A549 (cell line): ENCODE measurements around the gene GSTO2. TPM values are rescaled to one million over a fixed set of nuclear protein-coding genes. Genes with fewer than 3 reads are reported as not detected.

Experiments used
- ATAC-seq, 2 experiments: fragments of 200-7000 bp in 1 of 2; fragments of >200 bp in 1 of 2; cut with Nextera tagmentation in 1 of 2; cut with Tn5 transposase in 1 of 2; 3 replicates each; pipeline versions ENCODE4 v1.8.0 to v1.9.1; 2018 to 2020; ENCODE audit warnings: mild to moderate bottlenecking in 1 of 2, moderate library complexity in 1 of 2
- CTCF ChIA-PET: fragments of 300-600 bp; sonication (Branson Sonifier 250); formaldehyde crosslinking; extraction: SDS; loops from one replicate; lab custom pipeline; 2021; ENCODE audit warnings: antibody characterized with exemption, inconsistent platforms; lab: Yijun Ruan, JAX
- POLR2A ChIA-PET: fragments of 350-600 bp; formaldehyde crosslinking; extraction: SDS; loops from one replicate; lab custom pipeline; 2021; ENCODE audit warnings: antibody characterized with exemption, inconsistent platforms; lab: Yijun Ruan, JAX
- DNase-seq, 2 experiments: peaks; one replicate each; pipeline versions ENCODE4 v3.0.0 to v3.0.0-alpha.2; 2011 to 2016; ENCODE audit warnings: low read depth in 1 of 2, low spot score in 1 of 2
- FAIRE-seq: peaks from 2 replicates; lab custom pipeline; 2011; peaks lifted over from hg19 to GRCh38; lab: Jason Lieb, UNC
- H3K27ac ChIP-seq, 2 experiments: fragments of >200 bp; sonication (Bioruptor Twin); formaldehyde crosslinking; 3 replicates each; pipeline ENCODE4 v1.5.1; 2016 to 2017
- H3K4me1 ChIP-seq: fragments of >200 bp; sonication (Bioruptor Twin); formaldehyde crosslinking; 3 replicates; pipeline ENCODE4 v1.6.1; 2016
- H3K4me2 ChIP-seq: fragments of >200 bp; sonication (Bioruptor Twin); formaldehyde crosslinking; 3 replicates; pipeline ENCODE4 v1.6.1; 2016
- H3K4me3 ChIP-seq: fragments of >200 bp; sonication (Bioruptor Twin); formaldehyde crosslinking; 3 replicates; pipeline ENCODE4 v1.5.1; 2016
- H3K9me3 ChIP-seq: fragments of >200 bp; sonication (Bioruptor Twin); formaldehyde crosslinking; 3 replicates; pipeline ENCODE4 v1.6.1; 2016
- BHLHE40 ChIP-seq: IDR thresholded peaks from 2 replicates; pipeline ENCODE4 v1.6.1; 2012; ENCODE audit warnings: low read depth, low read length, inconsistent platforms
- CBX8 ChIP-seq: fragments of 200-600 bp; sonication (generic); IDR thresholded peaks from 2 replicates; pipeline ENCODE4 v1.6.1; 2016
- CEBPB ChIP-seq, 2 experiments: fragments of >200 bp in 1 of 2; sonication (Bioruptor Twin) in 1 of 2; formaldehyde crosslinking in 1 of 2; IDR thresholded peaks; 2 replicates each; pipeline ENCODE4 v1.6.1; 2012 to 2016
- CHD4 ChIP-seq: fragments of 200-600 bp; sonication (generic); IDR thresholded peaks from 2 replicates; pipeline ENCODE4 v1.6.1; 2016; ENCODE audit warnings: antibody characterized with exemption, mild to moderate bottlenecking, borderline replicate concordance
- CTCF ChIP-seq: fragments of >200 bp; sonication (Bioruptor Twin); formaldehyde crosslinking; IDR thresholded peaks from 3 replicates; pipeline ENCODE4 v1.5.1; 2016
- E2F6 ChIP-seq: IDR thresholded peaks from 2 replicates; pipeline ENCODE4 v1.6.1; 2012; ENCODE audit warnings: low read depth, borderline replicate concordance
- EHMT2 ChIP-seq: fragments of 200-600 bp; sonication (generic); IDR thresholded peaks from 2 replicates; pipeline ENCODE4 v1.6.1; 2016; ENCODE audit warnings: antibody characterized with exemption, low read depth, mild to moderate bottlenecking, moderate library complexity
- FOXS1 ChIP-seq: fragments of 250-450 bp; sonication (Bioruptor Pico); IDR thresholded peaks from 2 replicates; pipeline ENCODE4 v1.5.0; 2020; ENCODE audit warnings: mild to moderate bottlenecking, moderate library complexity
- HMGXB4 ChIP-seq: fragments of 250-450 bp; sonication (Bioruptor Pico); IDR thresholded peaks from 2 replicates; pipeline ENCODE4 v1.5.0; 2021; ENCODE audit warnings: mild to moderate bottlenecking, moderate library complexity, borderline replicate concordance
- HOXB5 ChIP-seq: fragments of 250-450 bp; sonication (Bioruptor Pico); IDR thresholded peaks from 2 replicates; pipeline ENCODE4 v1.5.0; 2020; ENCODE audit warnings: mild to moderate bottlenecking, moderate library complexity
- JUN ChIP-seq, 2 experiments: fragments of >200 bp; sonication (Bioruptor Twin); formaldehyde crosslinking; IDR thresholded peaks; 2 replicates in 1 of 2; 3 replicates in 1 of 2; pipeline ENCODE4 v1.6.1; 2016 to 2017
- MAFK ChIP-seq: fragments of 450-650 bp; IDR thresholded peaks from 2 replicates; pipeline ENCODE4 v1.6.1; 2014; ENCODE audit not compliant: partially characterized antibody
- NPAS2 ChIP-seq: fragments of 250-450 bp; sonication (Bioruptor Pico); IDR thresholded peaks from 2 replicates; pipeline ENCODE4 v1.8.0; 2022; ENCODE audit warnings: mild to moderate bottlenecking, moderate library complexity, borderline replicate concordance
- PBX3 ChIP-seq: IDR thresholded peaks from 2 replicates; pipeline ENCODE4 v1.6.1; 2012
- POLR2A ChIP-seq: IDR thresholded peaks from 2 replicates; pipeline ENCODE4 v1.6.1; 2012; ENCODE audit warnings: mild to moderate bottlenecking, low read length
- RCOR1 ChIP-seq: fragments of 150-350 bp; IDR thresholded peaks from 2 replicates; pipeline ENCODE4 v1.6.1; 2014; ENCODE audit warnings: antibody characterized with exemption, low read length, low read depth
- RFX5 ChIP-seq: fragments of 450-650 bp; IDR thresholded peaks from 2 replicates; pipeline ENCODE4 v1.7.1; 2014; ENCODE audit warnings: antibody characterized with exemption, mild to moderate bottlenecking, moderate library complexity
- SREBF2 ChIP-seq: fragments of 450-650 bp; IDR thresholded peaks from 2 replicates; pipeline ENCODE4 v1.6.1; 2014; ENCODE audit warnings: mild to moderate bottlenecking, moderate library complexity
- TFCP2L1 ChIP-seq: fragments of 250-450 bp; sonication (Bioruptor Pico); IDR thresholded peaks from 2 replicates; pipeline ENCODE4 v1.5.0; 2021; ENCODE audit warnings: mild to moderate bottlenecking
- ZC3H11A ChIP-seq: fragments of 450-650 bp; IDR thresholded peaks from 2 replicates; pipeline ENCODE4 v1.6.1; 2014; ENCODE audit warnings: antibody characterized with exemption, mild to moderate bottlenecking
- ZNF302 ChIP-seq: fragments of 250-450 bp; sonication (Bioruptor Pico); IDR thresholded peaks from 2 replicates; pipeline ENCODE4 v1.9.0; 2021; ENCODE audit warnings: inconsistent platforms, mild to moderate bottlenecking, moderate library complexity
- WGBS: methylation state at CpG from one replicate; pipeline ENCODE4 v1.1.6; 2017; ENCODE audit errors: missing lambda C conversion rate; 5-methylcytosine and 5-hydroxymethylcytosine counted together
- polyA plus RNA-seq, 4 experiments: library from polyadenylated mRNA; depleted of rRNA in 3 of 4; stranded (reverse); fragments of >200 nt; fragmentation: RNase III in 1 of 4; extraction: RNeasy Plus Mini Kit Qiagen cat#74134 plus additional on column Dnase treatment in 1 of 4; gene quantifications; 2 replicates in 3 of 4; 3 replicates in 1 of 4; pipeline ENCODE4 v1.2.3, GENCODE V29; 2011 to 2017

Gene GSTO2
- polyA plus RNA-seq, 2 of the 4 experiments (the other 2 are of a cell fraction): 1.3 to 5.7 TPM

DNA sequence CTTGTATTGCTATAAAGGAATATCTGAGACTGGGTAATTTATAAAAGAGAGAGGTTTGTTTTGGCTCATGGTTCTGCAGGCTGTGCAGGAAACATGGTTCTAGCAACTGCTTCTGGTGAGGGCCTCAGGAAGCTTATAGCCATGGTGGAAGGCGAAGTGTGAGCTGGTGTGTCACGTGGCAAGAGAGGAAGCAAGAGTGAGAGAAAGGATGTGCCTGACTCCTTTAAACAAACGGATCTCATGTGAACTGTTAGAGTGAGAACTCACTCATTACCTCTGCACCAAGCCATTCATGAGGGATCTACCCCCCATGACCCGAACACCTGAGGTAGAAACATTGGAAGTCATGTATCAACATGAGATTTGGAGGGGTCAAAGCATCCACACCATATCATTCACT lies 77.0 kb downstream of the GSTO2 start:
- DNase-seq (no peak), ATAC-seq (no peak), FAIRE-seq (no peak)
- peaks cover 11% of the 10 kb centered on the region for H3K4me1 ChIP-seq
- no peak overlapping the region for H3K4me3 ChIP-seq
- no peak for TF ChIP-seq JUN (IDR thresholded peaks at IDR 0.05)
- TF ChIP-seq ZNF302 (CRISPR knock-in tag): no peak
- TF ChIP-seq BHLHE40: no peak
- no peak for TF ChIP-seq CEBPB (IDR thresholded peaks at IDR 0.05)
- TF ChIP-seq HOXB5: no peak
- no peaks in the 10 kb centered on the region for H3K9me3 ChIP-seq
- POLR2A ChIA-PET: no interaction called here
- WGBS: 66% methylated on average over 4 of the region's 4 CpGs
- H3K27ac ChIP-seq: no peak overlapping the region
- no peak overlapping the region for H3K4me2 ChIP-seq
- CTCF ChIA-PET: interaction anchor here (1.0 to 13.2 kb wide), 5 partner anchors 11 to 72 kb away, joined by 3 to 339 read pairs (median 16); no protein-coding TSS in a partner anchor

- CTCF ChIA-PET: interaction anchor here (1.1 to 13.2 kb wide), 7 partner anchors 9 to 73 kb away, joined by 3 to 339 read pairs (median 45); partner anchors contain the start of gene ITPRIP
- no peaks in the 10 kb centered on the region for H3K9me3 ChIP-seq
- no peak overlapping the region for H3K27ac ChIP-seq
- TF ChIP-seq MAFK: peak; percentile 6
- no peak for TF ChIP-seq POLR2A
- no peak for TF ChIP-seq EHMT2
- TF ChIP-seq HMGXB4 (CRISPR knock-in tag): no peak
- no peak for TF ChIP-seq FOXS1 (CRISPR knock-in tag)
- TF ChIP-seq CTCF: no peak
- TF ChIP-seq CHD4: no peak
- no peak for TF ChIP-seq CBX8
- H3K4me3 ChIP-seq: no peak overlapping the region
- no peak overlapping the region for H3K4me2 ChIP-seq
- POLR2A ChIA-PET: no interaction called here
- 54% methylated on average over 4 of the region's 4 CpGs for WGBS
- no peak for ATAC-seq
- no peak for DNase-seq
- H3K4me1 ChIP-seq: peaks cover 11% of the 10 kb centered on the region
- no peak for FAIRE-seq
Observed at GRCh38 chr10:104347295-104348045, 78.5 kb downstream of the GSTO2 start.

DNA sequence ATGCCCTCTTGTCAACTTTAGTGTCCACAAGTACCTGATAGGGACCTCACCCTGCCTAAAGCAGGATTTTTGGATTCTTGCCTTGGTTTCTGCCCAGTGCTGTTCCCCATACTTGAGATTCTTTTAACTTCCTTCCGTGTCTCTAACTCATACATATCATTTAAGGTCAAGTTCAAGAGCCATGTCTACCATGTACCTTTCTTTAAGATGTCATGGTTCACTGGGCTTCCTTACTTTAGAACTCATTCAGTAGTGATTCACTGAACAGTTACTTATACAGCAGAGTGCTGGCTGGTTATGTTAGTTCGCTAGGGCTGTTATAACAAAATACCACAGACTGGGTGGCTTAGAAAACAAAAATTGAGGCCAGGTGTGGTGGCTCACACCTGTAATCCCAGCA lies 79.6 kb downstream of the GSTO2 start:
- WGBS: 78% methylated on average over 2 of the region's 2 CpGs
- ChIA-PET CTCF (interaction anchor here (3.2 to 13.2 kb wide), 6 partner anchors 12 to 71 kb away, joined by 36 to 339 read pairs (median 104); partner anchors contain the start of gene ITPRIP), POLR2A (no interaction called here)
- DNase-seq (no peak), FAIRE-seq (peak; percentile 23), ATAC-seq (no peak)
- H3K9me3 ChIP-seq: no peaks in the 10 kb centered on the region
- peaks cover 16% of the 10 kb centered on the region for H3K4me1 ChIP-seq
- no peak overlapping the region for H3K4me3 ChIP-seq
- peak overlapping the region in 1 of 2 experiments; percentile 74; a peak in 3 of 6 replicates for H3K27ac ChIP-seq
- H3K4me2 ChIP-seq: no peak overlapping the region
- TF ChIP-seq RCOR1: no peak
- no peak for TF ChIP-seq NPAS2 (CRISPR knock-in tag)
- no peak for TF ChIP-seq FOXS1 (CRISPR knock-in tag)
- TF ChIP-seq TFCP2L1 (CRISPR knock-in tag): no peak
- TF ChIP-seq RFX5: no peak
- TF ChIP-seq CHD4: no peak
- TF ChIP-seq SREBF2: no peak
- no peak for TF ChIP-seq JUN (IDR thresholded peaks at IDR 0.05)
- TF ChIP-seq PBX3: no peak
- no peak for TF ChIP-seq E2F6
- TF ChIP-seq BHLHE40: no peak
- no peak for TF ChIP-seq ZC3H11A
